Mucosa of descending colon (tissue), 3 donors: ENCODE results near the gene HBG1. TPM values are rescaled to one million over a fixed set of nuclear protein-coding genes. Genes with fewer than 3 reads are reported as not detected.

Source experiments
- ATAC-seq: fragments of 200-7000 bp; cut with Tn5 transposase; one replicate; pipeline ENCODE4 v1.9.1; 2020; ENCODE audit warnings: mild to moderate bottlenecking, moderate library complexity
- DNase-seq, 3 donors: peaks; one replicate each; pipeline ENCODE4 v3.0.0-alpha.2; 2020
- H3K36me3 ChIP-seq: fragments of 200-600 bp; one replicate; pipeline ENCODE4 v1.8.0; 2021; ENCODE audit warnings: low read depth, mild to moderate bottlenecking
- H3K4me1 ChIP-seq: fragments of 200-600 bp; one replicate; pipeline ENCODE4 v1.8.0; 2021; ENCODE audit warnings: low read depth, mild to moderate bottlenecking
- H3K4me3 ChIP-seq: fragments of 200-600 bp; one replicate; pipeline ENCODE4 v1.8.0; 2021; ENCODE audit warnings: mild to moderate bottlenecking
- H3K9me3 ChIP-seq: fragments of 200-600 bp; one replicate; pipeline ENCODE4 v1.8.0; 2021; ENCODE audit warnings: mild to moderate bottlenecking
- intact Hi-C, 2 donors: fragments of 100-400 bp; cut with DNase I in 1 of 2; cut with micrococcal nuclease in 1 of 2; formaldehyde crosslinking; loops; one replicate each; pipeline versions ENCODE4 v1.11.0 to v1.11.1; 2022; cut with DNase I, micrococcal nuclease
- total RNA-seq, 3 donors: library from RNA; stranded (reverse); fragmentation: NEBNext Ultra II Directional in 2 of 3; extraction: Animal tissue kit (Norgen Biotek cat#: 25700) in 2 of 3; gene quantifications; one replicate each; pipeline versions ENCODE4 v1.2.1 to v1.2.4, GENCODE V29; 2021 to 2023
- TF ChIP-seq, protein P1 (sequence below): fragments of 200-600 bp; IDR thresholded peaks from one replicate; pipeline ENCODE4 v1.8.0; 2022; ENCODE audit warnings: antibody characterized with exemption, mild to moderate bottlenecking
- donor health status: DM: no; HTN: no; CAD: no; lungs with moderate emphysema.
- donor health status: DM: no; HTN: no; CAD: no.
- donor health status: DM: no; HTN: yes; CAD: no.

The HBG1 gene
- total RNA-seq, 3 donors from 2014 or later, result not detected

DNA sequence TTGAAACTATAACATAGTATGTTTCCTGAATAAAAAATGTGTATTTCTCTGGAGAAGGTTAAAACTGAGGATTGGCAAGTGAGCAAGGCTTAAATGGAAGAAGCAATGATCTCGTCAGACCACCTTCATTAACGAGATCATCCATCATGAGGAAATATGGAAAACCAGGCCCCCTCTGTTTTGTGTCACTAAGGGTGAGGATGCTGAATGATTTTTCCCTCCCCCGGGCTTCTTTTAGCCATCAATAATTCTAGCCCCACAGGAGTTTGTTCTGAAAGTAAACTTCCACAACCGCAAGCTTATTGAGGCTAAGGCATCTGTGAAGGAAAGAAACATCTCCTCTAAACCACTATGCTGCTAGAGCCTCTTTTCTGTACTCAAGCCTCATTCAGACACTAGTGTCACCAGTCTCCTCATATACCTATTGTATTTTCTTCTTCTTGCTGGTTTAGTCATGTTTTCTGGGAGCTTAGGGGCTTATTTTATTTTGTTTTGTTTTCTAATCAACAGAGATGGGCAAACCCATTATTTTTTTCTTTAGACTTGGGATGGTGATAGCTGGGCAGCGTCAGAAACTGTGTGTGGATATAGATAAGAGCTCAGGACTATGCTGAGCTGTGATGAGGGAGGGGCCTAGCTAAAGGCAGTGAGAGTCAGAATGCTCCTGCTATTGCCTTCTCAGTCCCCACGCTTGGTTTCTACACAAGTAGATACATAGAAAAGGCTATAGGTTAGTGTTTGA is 25.9 kb upstream of the HBG1 start:
- DNase-seq (no peak), ATAC-seq (no peak)
- intact Hi-C loops, result no loop called here
- Histone ChIP-seq H3K9me3 (no peaks in the 10 kb centered on the region), H3K36me3 (no peaks in the 10 kb centered on the region), H3K4me1 (no peaks in the 10 kb centered on the region), H3K4me3 (no peak overlapping the region)
- TF ChIP-seq, protein P1, sequence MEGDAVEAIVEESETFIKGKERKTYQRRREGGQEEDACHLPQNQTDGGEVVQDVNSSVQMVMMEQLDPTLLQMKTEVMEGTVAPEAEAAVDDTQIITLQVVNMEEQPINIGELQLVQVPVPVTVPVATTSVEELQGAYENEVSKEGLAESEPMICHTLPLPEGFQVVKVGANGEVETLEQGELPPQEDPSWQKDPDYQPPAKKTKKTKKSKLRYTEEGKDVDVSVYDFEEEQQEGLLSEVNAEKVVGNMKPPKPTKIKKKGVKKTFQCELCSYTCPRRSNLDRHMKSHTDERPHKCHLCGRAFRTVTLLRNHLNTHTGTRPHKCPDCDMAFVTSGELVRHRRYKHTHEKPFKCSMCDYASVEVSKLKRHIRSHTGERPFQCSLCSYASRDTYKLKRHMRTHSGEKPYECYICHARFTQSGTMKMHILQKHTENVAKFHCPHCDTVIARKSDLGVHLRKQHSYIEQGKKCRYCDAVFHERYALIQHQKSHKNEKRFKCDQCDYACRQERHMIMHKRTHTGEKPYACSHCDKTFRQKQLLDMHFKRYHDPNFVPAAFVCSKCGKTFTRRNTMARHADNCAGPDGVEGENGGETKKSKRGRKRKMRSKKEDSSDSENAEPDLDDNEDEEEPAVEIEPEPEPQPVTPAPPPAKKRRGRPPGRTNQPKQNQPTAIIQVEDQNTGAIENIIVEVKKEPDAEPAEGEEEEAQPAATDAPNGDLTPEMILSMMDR, result no peak

DNA sequence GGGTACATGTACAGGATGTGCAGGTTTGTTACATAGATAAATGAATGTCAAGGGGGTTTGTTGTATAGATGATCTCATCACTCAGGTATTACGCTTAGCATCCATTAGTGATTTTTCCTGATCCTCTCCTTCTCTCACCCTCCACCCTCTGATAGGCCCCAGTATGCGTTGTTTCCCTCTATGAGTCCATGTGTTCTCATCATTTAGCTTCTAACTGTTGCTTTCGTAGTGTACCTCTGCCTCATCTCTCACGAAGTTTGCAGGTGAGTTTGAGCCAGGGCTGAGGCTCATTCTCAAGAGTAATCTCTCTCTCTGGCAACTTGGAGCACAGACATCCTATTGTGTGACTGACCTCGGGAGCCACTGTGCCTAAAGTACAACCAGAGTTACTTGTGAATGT is 24.7 kb upstream of the HBG1 start:
- no peak for DNase-seq
- no peaks in the 10 kb centered on the region for H3K4me1 ChIP-seq
- H3K36me3 ChIP-seq, result no peaks in the 10 kb centered on the region
- intact Hi-C loops, result no loop called here
- TF ChIP-seq, protein P1, result no peak
- no peak for ATAC-seq
- H3K4me3 ChIP-seq, result no peak overlapping the region
- no peaks in the 10 kb centered on the region for H3K9me3 ChIP-seq

DNA sequence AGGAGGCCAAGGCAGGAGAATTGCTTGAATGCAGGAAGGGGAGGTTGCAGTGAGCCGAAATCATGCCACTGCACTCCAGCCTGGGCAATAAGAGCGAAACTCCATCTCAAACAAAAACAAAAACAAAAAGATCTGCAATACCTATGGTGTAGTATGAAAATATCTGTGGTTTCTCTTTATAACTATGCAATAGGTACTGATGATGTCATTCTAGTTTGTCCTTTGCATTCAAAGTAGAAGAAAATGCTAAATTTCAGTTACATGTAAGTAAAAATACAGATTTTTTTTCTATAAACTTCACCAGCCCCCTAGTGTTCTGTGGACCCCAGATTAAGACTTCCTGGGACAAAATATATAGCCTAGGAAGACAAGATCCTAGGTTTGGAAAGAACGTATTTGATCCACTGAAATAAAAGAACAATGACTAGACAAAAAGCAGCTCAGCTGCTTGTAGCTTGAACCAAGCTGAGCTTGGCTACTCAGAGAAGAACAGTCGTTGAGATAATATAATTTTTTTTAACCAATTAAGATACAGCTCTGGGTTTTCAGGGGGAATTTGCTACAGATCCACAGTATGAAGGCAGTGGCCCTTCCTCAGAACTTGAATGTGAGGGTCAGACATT is 22.8 kb upstream of the HBG1 start:
- intact Hi-C loops, result no loop called here
- no peak for ATAC-seq
- H3K36me3 ChIP-seq, result no peaks in the 10 kb centered on the region
- H3K9me3 ChIP-seq, result no peaks in the 10 kb centered on the region
- H3K4me3 ChIP-seq, result no peak overlapping the region
- DNase-seq, result no peak
- TF ChIP-seq, protein P1, result no peak
- H3K4me1 ChIP-seq, result no peaks in the 10 kb centered on the region

DNA sequence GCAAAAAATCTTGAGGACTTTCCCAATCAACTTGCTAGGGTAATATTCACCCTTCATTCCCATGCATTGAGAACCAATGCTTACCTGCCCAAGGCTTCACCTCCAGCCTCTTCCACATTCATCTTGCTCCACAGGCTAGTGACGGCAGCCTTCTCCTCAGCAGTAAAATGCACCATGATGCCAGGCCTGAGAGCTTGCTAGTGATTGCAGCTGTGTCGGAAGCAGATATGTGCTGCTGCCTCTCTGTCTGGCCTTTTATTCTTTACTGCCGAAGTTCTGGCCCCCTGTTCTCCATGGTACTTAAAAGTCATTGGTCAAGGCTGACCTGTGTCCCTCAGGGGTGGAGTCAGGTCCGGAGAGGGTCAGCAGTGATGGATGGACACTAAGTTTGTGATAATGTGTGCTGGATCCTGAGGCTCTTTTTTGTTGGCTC is 20.1 kb upstream of the HBG1 start, which contains the start of gene HBE1:
HBE1 (minus strand) TSS at position 231 of the 433 bp plus-strand sequence; CDS start at position 176, 55 bp downstream.
- no peak for ATAC-seq
- H3K4me3 ChIP-seq, result no peak within 1 kb of the TSS
- no peaks in the 10 kb centered on the region for H3K4me1 ChIP-seq
- H3K9me3 ChIP-seq, result no peaks in the 10 kb centered on the region
- TF ChIP-seq, protein P1, result no peak
- H3K36me3 ChIP-seq, result no peaks in the 10 kb centered on the region
- no peak for DNase-seq
- intact Hi-C loops, result no loop called here

DNA sequence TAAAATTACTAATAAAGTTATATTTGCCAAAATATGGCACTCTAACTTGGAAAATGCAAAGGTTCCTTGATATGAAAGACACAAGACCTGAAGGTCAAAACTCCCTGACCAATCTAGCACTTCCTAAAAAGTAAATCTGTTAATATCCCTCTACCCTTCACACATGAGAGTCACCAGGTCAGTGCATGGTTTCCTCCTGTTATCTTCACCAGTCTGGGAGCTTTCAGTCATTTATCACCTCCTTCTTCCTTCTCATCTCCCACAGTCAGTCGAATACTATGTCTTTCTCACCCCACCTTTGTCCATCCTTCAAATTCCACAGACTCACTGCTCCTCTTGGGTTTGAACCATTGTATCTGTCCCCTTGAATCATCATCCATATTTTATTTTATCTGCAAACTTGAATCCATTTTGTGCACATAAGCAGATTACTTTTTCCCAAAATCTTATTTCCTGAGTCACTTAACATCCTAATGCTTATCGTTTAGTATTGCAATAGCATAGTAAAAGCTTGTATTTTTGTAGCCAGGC is 17.4 kb upstream of the HBG1 start:
- H3K36me3 ChIP-seq, result no peaks in the 10 kb centered on the region
- DNase-seq (no peak), ATAC-seq (no peak)
- intact Hi-C loops, result no loop called here
- TF ChIP-seq, protein P1, result no peak
- H3K9me3 ChIP-seq, result no peaks in the 10 kb centered on the region
- H3K4me3 ChIP-seq, result no peak overlapping the region
- H3K4me1 ChIP-seq, result no peaks in the 10 kb centered on the region
